HFF-Myc (cell line): ENCODE data around the gene SORCS2.

ENCODE experiments used
- DNase-seq: peaks from one replicate; pipeline ENCODE4 v3.0.0-alpha.2; 2011; ENCODE audit warnings: low read depth; ENCODE audit errors: extremely low read depth
- H3K4me3 ChIP-seq: replicated peaks from 2 replicates; pipeline ENCODE4 v1.5.1; 2011; ENCODE audit warnings: low read depth, mild to moderate bottlenecking, control low read depth, low read length
- CTCF ChIP-seq: IDR thresholded peaks from 2 replicates; pipeline ENCODE4 v1.5.1; 2012; ENCODE audit warnings: mild to moderate bottlenecking, low read depth, low read length, control low read depth; ENCODE audit errors: missing control alignments

Gene SORCS2

GRCh38 chr4:7693237-7693608 is 500.9 kb downstream of the SORCS2 start:
- DNase-seq, result no peak
- no peak for TF ChIP-seq CTCF
- H3K4me3 ChIP-seq, result no peak overlapping the region

DNA sequence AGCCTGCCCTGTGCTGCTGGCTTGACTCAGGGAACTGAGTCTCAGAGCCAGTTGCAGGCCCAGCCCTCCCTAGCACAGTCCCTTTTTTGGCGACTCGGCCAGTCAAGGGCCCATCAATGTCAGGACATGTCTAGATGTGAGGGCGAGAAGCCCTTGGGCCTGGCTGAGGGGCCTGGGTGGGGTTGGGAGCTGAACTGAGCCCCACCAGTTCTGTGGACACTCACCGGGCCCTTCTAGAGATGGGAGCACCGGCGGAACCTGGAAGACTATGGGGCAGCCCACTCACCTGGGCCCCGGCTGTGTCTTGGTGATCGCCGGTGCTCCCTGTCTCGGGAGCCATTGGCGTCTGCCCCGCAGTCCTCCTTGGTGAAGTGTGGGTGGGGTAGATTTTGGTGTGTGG is 501.4 kb downstream of the SORCS2 start:
- TF ChIP-seq CTCF, result no peak
- DNase-seq, result no peak
- no peak overlapping the region for H3K4me3 ChIP-seq

DNA sequence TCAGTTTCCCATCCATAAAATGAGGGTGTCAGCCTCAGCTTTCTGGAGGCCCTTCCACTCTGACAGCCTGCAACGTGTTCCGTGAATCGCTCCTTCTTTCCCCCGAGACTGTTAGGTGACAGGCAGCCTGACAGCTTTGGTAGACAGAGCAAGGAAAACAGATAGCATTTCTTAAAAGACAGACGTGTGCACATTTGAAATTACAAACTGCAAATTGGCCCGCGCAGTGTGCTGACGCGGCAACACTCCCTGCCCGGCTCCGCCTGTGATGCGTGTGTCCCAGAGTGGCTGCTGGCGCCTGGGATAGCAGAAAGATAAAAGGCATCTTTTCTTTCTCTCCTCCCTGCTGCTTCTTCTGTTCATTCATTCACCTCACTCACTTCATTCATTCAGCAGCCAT is 502.0 kb downstream of the SORCS2 start:
- DNase-seq, result no peak
- no peak for TF ChIP-seq CTCF
- no peak overlapping the region for H3K4me3 ChIP-seq

GRCh38 chr4:7697343-7697742 is 505.0 kb downstream of the SORCS2 start:
- no peak for TF ChIP-seq CTCF
- H3K4me3 ChIP-seq, result no peak overlapping the region
- no peak for DNase-seq

DNA sequence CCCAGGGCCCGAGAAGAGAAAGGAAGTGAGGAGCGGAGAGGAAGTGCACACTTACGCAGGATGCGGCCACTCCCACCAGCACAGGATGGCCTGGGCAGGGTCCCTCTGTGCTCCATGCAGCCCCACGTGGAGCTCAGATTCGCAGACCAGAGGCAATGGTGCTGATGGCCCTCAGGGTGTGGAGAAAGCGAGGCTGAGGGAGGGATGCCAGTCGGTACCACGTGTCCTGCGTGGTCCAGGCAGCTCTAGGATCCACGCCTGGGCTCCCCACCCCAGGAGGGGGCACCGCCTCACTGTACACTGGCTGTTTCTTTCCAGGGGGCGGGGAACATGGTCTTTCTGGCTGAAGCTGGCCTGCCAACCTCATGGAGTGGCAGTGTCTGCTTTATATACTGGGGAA is 505.5 kb downstream of the SORCS2 start:
- no peak overlapping the region for H3K4me3 ChIP-seq
- no peak for DNase-seq
- no peak for TF ChIP-seq CTCF

GRCh38 chr4:7698584-7698983 is 506.2 kb downstream of the SORCS2 start:
- no peak for DNase-seq
- no peak overlapping the region for H3K4me3 ChIP-seq
- no peak for TF ChIP-seq CTCF

GRCh38 chr4:7699031-7699430 is 506.7 kb downstream of the SORCS2 start:
- no peak for TF ChIP-seq CTCF
- peak; percentile 32 for DNase-seq
- H3K4me3 ChIP-seq, result no peak overlapping the region
